ENCODE measurements around the gene JCHAIN. TPM values are rescaled to one million over a fixed set of nuclear protein-coding genes. Genes with fewer than 3 reads are reported as not detected.

JCHAIN gene
- total and polyA plus RNA-seq, 2 of the 4 experiments (the other 2 are of a cell fraction), result 0.72 to 0.86 TPM

DNA sequence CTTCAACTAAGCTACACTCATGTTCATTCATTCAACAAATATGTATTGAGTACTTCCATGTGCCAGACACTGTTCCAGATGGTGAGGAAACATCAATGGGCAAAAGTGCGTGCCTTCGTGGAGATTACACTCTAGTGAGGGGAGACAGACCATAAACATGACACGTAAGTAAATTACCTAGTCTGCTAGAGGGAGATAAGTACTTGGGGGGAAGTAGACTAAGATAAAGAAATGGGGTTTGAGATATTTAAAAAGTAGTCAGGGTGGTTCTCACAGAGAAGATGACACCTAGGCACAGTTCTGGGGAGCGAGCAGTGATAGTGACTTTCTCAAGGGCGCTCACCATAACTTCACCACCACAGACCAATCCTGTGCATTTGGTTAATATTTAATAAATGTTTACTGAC lies 11.7 kb downstream of the JCHAIN start:
- ChIA-PET POLR2A (ENCODE audit: unreplicated experiment) (no interaction called here), CTCF (interaction anchor here (0.7 kb wide), 1 partner anchor 34 kb away, joined by 3 read pairs; the partner anchor contains the start of gene UTP3)
- no peak overlapping the region for H4K8ac ChIP-seq (ENCODE audit: low read depth in 2 of 2, low read length in 2 of 2)
- no peak overlapping the region for H2AK9ac ChIP-seq (replicated peaks; ENCODE audit: low read depth, low read length, poor library complexity)
- dilution Hi-C loops (cut with HindIII; ENCODE audit: low sequenced_read_pairs, unreplicated experiment), result no loop called here
- intact Hi-C loops (cut with micrococcal nuclease), result no loop called here
- no peak overlapping the region for H3K4me2 ChIP-seq (ENCODE audit: low read depth, low read length)
- no peak overlapping the region for H3K9ac ChIP-seq (ENCODE audit: low read depth, low read length)
- H3K9me1 ChIP-seq (ENCODE audit: insufficient read depth, low read length), result no peaks in the 10 kb centered on the region
- TF ChIP-seq CEBPB (IDR thresholded peaks at IDR 0.05; ENCODE audit: low read depth, low read length) (0 out of 2 replicates have a peak, but pooled peaks have one; percentile 1), FOS (IDR thresholded peaks at IDR 0.05; ENCODE audit: low read depth, low read length) (no peak), BHLHE40 (IDR thresholded peaks at IDR 0.05; ENCODE audit: low read depth, low read length) (no peak)
- TF ChIP-seq, protein P1, sequence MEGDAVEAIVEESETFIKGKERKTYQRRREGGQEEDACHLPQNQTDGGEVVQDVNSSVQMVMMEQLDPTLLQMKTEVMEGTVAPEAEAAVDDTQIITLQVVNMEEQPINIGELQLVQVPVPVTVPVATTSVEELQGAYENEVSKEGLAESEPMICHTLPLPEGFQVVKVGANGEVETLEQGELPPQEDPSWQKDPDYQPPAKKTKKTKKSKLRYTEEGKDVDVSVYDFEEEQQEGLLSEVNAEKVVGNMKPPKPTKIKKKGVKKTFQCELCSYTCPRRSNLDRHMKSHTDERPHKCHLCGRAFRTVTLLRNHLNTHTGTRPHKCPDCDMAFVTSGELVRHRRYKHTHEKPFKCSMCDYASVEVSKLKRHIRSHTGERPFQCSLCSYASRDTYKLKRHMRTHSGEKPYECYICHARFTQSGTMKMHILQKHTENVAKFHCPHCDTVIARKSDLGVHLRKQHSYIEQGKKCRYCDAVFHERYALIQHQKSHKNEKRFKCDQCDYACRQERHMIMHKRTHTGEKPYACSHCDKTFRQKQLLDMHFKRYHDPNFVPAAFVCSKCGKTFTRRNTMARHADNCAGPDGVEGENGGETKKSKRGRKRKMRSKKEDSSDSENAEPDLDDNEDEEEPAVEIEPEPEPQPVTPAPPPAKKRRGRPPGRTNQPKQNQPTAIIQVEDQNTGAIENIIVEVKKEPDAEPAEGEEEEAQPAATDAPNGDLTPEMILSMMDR (conservative IDR thresholded peaks at IDR 0.05; ENCODE audit: low read depth, low read length), result no peak
- no peaks in the 10 kb centered on the region for H3K36me3 ChIP-seq (ENCODE audit: control insufficient read depth, insufficient read depth, low read length)
- peaks cover 2% of the 10 kb centered on the region; the same call in 1 of the 2 replicates for H3K4me1 ChIP-seq (ENCODE audit: control insufficient read depth, insufficient read depth, low read length)
- no peak overlapping the region for H2AK5ac ChIP-seq (ENCODE audit: low read depth, low read length)
- no peak overlapping the region for H3K27ac ChIP-seq (ENCODE audit: insufficient read depth, low read length)
- H3K14ac ChIP-seq (replicated peaks; ENCODE audit: low read depth, low read length), result no peak overlapping the region
- no peaks in the 10 kb centered on the region for H3K79me1 ChIP-seq (ENCODE audit: low read depth in 1 of 2, low read length in 2 of 2)
- H3K9me3 ChIP-seq (ENCODE audit: control insufficient read depth, insufficient read depth, low read length), result no peaks in the 10 kb centered on the region
- no peak overlapping the region for H2BK120ac ChIP-seq (ENCODE audit: low read depth, low read length)
- no peak overlapping the region for H4K5ac ChIP-seq (ENCODE audit: low read depth, low read length)
- DNase-seq (peak; percentile 55), ATAC-seq (ENCODE audit: low read depth) (no peak)
- H2AFZ ChIP-seq (replicated peaks; ENCODE audit: low read length, poor library complexity), result no peak overlapping the region
- no peaks in the 10 kb centered on the region for H4K20me1 ChIP-seq (ENCODE audit: insufficient read depth, low read length)
- WGBS, 2 experiments (ENCODE audit: extremely low coverage in 2 of 2, insufficient read length in 1 of 2), result 50% methylated on average over 2 of the region's 5 CpGs; no CpG with 5 or more reads in 1 of the 2 experiments
- H3K4ac ChIP-seq (ENCODE audit: low read depth, low read length), result no peak overlapping the region
- H2BK5ac ChIP-seq (ENCODE audit: low read depth, low read length, poor library complexity, severe bottlenecking), result no peak overlapping the region
- no peak overlapping the region for H2BK20ac ChIP-seq (ENCODE audit: low read depth, low read length)
- no peak overlapping the region for H3K4me3 ChIP-seq (ENCODE audit: insufficient read depth, low read depth, low read length)
- no peak overlapping the region for H3K56ac ChIP-seq (ENCODE audit: extremely low read depth, insufficient read depth, low read length)
- H2BK15ac ChIP-seq (ENCODE audit: low read depth, low read length), result no peak overlapping the region
- no peak overlapping the region for H4K91ac ChIP-seq (ENCODE audit: insufficient read depth, low read depth, low read length)
- no peak overlapping the region for H3K23ac ChIP-seq (ENCODE audit: low read depth, low read length)
- in situ Hi-C loops (cut with MboI; ENCODE audit: low sequenced_read_pairs), result no loop called here
- no TSS peak for BruUV-seq (replicated peaks)
- no peaks in the 10 kb centered on the region for H3K27me3 ChIP-seq (ENCODE audit: control insufficient read depth, insufficient read depth, low read length)
- H3K18ac ChIP-seq (ENCODE audit: low read depth, low read length), result no peak overlapping the region

Data from IMR-90 (cell line).